ENCODE results near the gene RND1. TPM values are rescaled to one million over a fixed set of nuclear protein-coding genes. Genes with fewer than 3 reads are reported as not detected.
A peak's percentile ranks its signal among the peaks of the same experiment; 100 is the strongest.
"Not testable (repeated sequence)": the region's sequence is repeated elsewhere in the genome, so short reads cannot be mapped to it uniquely, and the experiment has no call there.

The RND1 gene
- total and polyA plus RNA-seq, 5 experiments from 2014 or later = 0.15 to 3.9 (median 2.1) TPM

GRCh38 chr12:48863291-48863690 lies 2.4 kb downstream of the RND1 start:
- no peak overlapping the region for H3K27ac Mint-ChIP-seq
- DNase-seq = no peak
- ATAC-seq = no peak
- peaks cover 17 to 41% (median 28%) of the 10 kb centered on the region in 5 donors for H3K27me3 Mint-ChIP-seq
- no peaks in the 10 kb centered on the region for H3K9me3 Mint-ChIP-seq
- peaks cover 0 to 5% (median 3%) of the 10 kb centered on the region in 3 donors for H3K36me3 Mint-ChIP-seq
- H3K4me3 Mint-ChIP-seq = peak overlapping the region in 1 of 10 donors; percentile 25
- POLR2A ChIA-PET = no interaction called here
- H3K4me1 Mint-ChIP-seq = peaks cover 13 to 25% (median 24%) of the 10 kb centered on the region in 4 donors

GRCh38 chr12:48862760-48863159 lies 2.9 kb downstream of the RND1 start:
- Mint-ChIP-seq H3K4me1 (peaks cover 13 to 25% (median 24%) of the 10 kb centered on the region in 4 donors), H3K36me3 (peaks cover 0 to 5% (median 3%) of the 10 kb centered on the region in 3 donors), H3K9me3 (no peaks in the 10 kb centered on the region), H3K27ac (no peak overlapping the region), H3K4me3 (peak overlapping the region in 1 of 10 donors; percentile 20), H3K27me3 (peaks cover 17 to 41% (median 28%) of the 10 kb centered on the region in 5 donors)
- POLR2A ChIA-PET = interaction anchor here (2.4 kb wide), 1 partner anchor 11 kb away, joined by 11 read pairs; the partner anchor contains the start of gene DDX23
- ATAC-seq (no peak), DNase-seq (no peak)

GRCh38 chr12:48861111-48861510 lies 4.6 kb downstream of the RND1 start:
- DNase-seq (no peak), ATAC-seq (no peak)
- Mint-ChIP-seq H3K36me3 (peaks cover 0 to 5% (median 3%) of the 10 kb centered on the region in 3 donors), H3K4me3 (no peak overlapping the region), H3K27me3 (peaks cover 17 to 41% (median 28%) of the 10 kb centered on the region in 5 donors), H3K4me1 (peaks cover 13 to 23% (median 22%) of the 10 kb centered on the region in 4 donors), H3K27ac (peak overlapping the region in 1 of 10 donors; percentile 44), H3K9me3 (no peaks in the 10 kb centered on the region)
- POLR2A ChIA-PET = interaction anchor here (0.6 to 2.4 kb wide), 2 partner anchors 9 to 28 kb away, joined by 3 to 11 read pairs; partner anchors contain the start of gene DDX23

- H3K9me3 Mint-ChIP-seq, ATAC-seq, H3K4me3 Mint-ChIP-seq, DNase-seq, H3K36me3 Mint-ChIP-seq, H3K27ac Mint-ChIP-seq, POLR2A ChIA-PET: not testable (repeated sequence)
- peaks cover 6 to 15% (median 15%) of the 10 kb centered on the region in 4 donors for H3K4me1 Mint-ChIP-seq
- H3K27me3 Mint-ChIP-seq = peaks cover 17 to 41% (median 28%) of the 10 kb centered on the region in 5 donors
These were observed 5.4 kb downstream of the RND1 start for GRCh38 chr12:48860236-48860635.

GRCh38 chr12:48859607-48860006 lies 6.1 kb downstream of the RND1 start:
- H3K27me3 Mint-ChIP-seq = peaks cover 17 to 41% (median 28%) of the 10 kb centered on the region in 5 donors
- H3K36me3 Mint-ChIP-seq = peaks cover 0 to 5% (median 3%) of the 10 kb centered on the region in 3 donors
- peaks cover under 1 to 9% (median 8%) of the 10 kb centered on the region in 4 donors for H3K4me1 Mint-ChIP-seq
- no peak overlapping the region for H3K4me3 Mint-ChIP-seq
- POLR2A ChIA-PET = interaction anchor here (0.9 kb wide), 1 partner anchor 829 kb away, joined by 6 read pairs; no protein-coding TSS in a partner anchor
- H3K27ac Mint-ChIP-seq = no peak overlapping the region
- no peak for DNase-seq
- no peaks in the 10 kb centered on the region for H3K9me3 Mint-ChIP-seq
- no peak for ATAC-seq

DNA sequence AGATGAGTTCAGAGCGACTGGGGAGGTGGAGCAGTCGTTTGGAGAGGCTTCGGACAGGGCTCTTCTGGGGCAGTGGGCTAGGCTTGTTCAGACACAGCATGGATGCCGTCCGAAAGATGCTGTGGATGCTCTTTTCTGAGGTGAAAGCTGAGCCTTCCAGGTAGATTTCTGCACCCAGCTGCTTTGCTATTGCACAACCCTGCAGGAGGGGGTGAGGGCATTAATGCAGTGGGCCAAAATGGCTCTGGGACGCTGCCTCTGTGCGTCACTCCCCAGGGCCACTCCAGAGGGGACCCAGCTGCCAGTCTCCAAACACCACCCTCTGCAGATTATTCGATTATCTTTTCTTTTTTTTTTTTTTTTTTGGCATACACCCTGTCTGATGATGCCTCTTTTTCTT lies 7.6 kb downstream of the RND1 start:
- POLR2A ChIA-PET = interaction anchor here (0.7 to 0.8 kb wide), 2 partner anchors 79 to 82 kb away, joined by 3 to 4 read pairs; no protein-coding TSS in a partner anchor
- peaks cover 0 to 3% (median 3%) of the 10 kb centered on the region in 3 donors for H3K36me3 Mint-ChIP-seq
- no peak overlapping the region for H3K4me3 Mint-ChIP-seq

DNA sequence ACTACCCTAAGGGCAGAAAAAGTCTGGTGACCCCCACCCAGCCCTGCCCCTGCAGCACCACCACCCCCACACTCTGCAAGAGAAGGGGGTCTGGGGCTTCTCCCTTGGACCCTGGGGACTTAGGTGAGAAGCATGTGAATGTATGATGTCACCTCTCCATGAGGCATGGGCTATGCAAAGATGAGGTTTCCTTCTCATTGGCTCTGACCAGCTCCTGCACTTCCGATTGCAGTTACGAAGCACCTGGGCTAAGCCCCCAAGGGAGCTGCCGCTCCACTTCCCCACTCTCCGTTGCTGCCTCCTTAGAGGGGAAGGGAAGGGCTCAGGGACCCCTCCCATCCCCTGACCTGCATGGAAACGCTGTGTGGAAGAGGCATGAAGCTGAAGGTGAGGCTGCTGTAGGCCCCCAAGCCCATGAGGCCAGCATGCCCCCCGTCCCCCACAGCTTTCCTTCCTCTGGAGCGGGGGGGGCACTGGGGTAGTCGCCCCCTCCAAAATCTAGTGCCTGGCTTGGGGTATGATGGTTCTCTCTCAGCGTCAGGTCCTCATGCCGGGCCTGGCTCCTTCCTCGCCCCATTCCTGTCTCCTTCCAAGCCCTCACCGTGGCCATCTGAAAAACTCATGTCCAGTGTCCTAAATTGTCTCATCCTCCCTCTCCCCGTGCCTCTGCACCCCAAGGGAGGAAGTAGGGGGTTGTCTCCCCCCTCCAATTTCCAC lies 8.2 kb downstream of the RND1 start:
- no peak for DNase-seq
- Mint-ChIP-seq H3K36me3 (peaks cover 0 to 3% (median 3%) of the 10 kb centered on the region in 3 donors), H3K9me3 (no peaks in the 10 kb centered on the region), H3K4me3 (no peak overlapping the region), H3K4me1 (peaks cover 8 to 10% (median 9%) of the 10 kb centered on the region in 4 donors), H3K27ac (no peak overlapping the region), H3K27me3 (peaks cover 7 to 19% (median 14%) of the 10 kb centered on the region in 5 donors)
- ATAC-seq = no peak
- POLR2A ChIA-PET = interaction anchor here (0.6 to 1.2 kb wide), 2 partner anchors 8 to 62 kb away, joined by 4 read pairs; partner anchors contain the start of gene RND1

More for the DNA sequence above, 7.6 kb downstream of the RND1 start:
- DNase-seq = no peak
- Mint-ChIP-seq H3K9me3 (no peaks in the 10 kb centered on the region), H3K27me3 (peaks cover 11 to 25% (median 18%) of the 10 kb centered on the region in 5 donors), H3K27ac (no peak overlapping the region), H3K4me1 (peaks cover 2 to 4% (median 4%) of the 10 kb centered on the region in 4 donors)
- ATAC-seq = no peak

GRCh38 chr12:48856379-48856778 lies 9.3 kb downstream of the RND1 start:
- Mint-ChIP-seq H3K9me3 (no peaks in the 10 kb centered on the region), H3K4me1 (peaks cover 8 to 18% (median 13%) of the 10 kb centered on the region in 4 donors), H3K36me3 (peaks cover 0 to 5% (median 2%) of the 10 kb centered on the region in 3 donors), H3K4me3 (no peak overlapping the region), H3K27me3 (peaks cover 0 to 9% (median 3%) of the 10 kb centered on the region in 5 donors), H3K27ac (no peak overlapping the region)
- DNase-seq (no peak), ATAC-seq (no peak)
- POLR2A ChIA-PET = interaction anchor here (1.2 to 1.3 kb wide), 2 partner anchors 9 kb away, joined by 3 to 4 read pairs; partner anchors contain the start of gene RND1

GRCh38 chr12:48854932-48855331 lies 10.7 kb downstream of the RND1 start:
- ATAC-seq, H3K9me3 Mint-ChIP-seq, H3K27me3 Mint-ChIP-seq, DNase-seq, H3K27ac Mint-ChIP-seq, H3K4me3 Mint-ChIP-seq: not testable (repeated sequence)
- Mint-ChIP-seq H3K36me3 (peaks cover 0 to 10% (median 0%) of the 10 kb centered on the region in 3 donors), H3K4me1 (peaks cover 19 to 31% (median 25%) of the 10 kb centered on the region in 4 donors)
- POLR2A ChIA-PET = interaction anchor here (0.5 kb wide), 1 partner anchor 54 kb away, joined by 5 read pairs; no protein-coding TSS in a partner anchor

- Mint-ChIP-seq H3K9me3 (no peaks in the 10 kb centered on the region), H3K27me3 (no peaks in the 10 kb centered on the region), H3K36me3 (peaks cover 0 to 14% (median 0%) of the 10 kb centered on the region in 3 donors), H3K4me1 (peaks cover 22 to 35% (median 29%) of the 10 kb centered on the region in 4 donors), H3K4me3 (no peak overlapping the region), H3K27ac (no peak overlapping the region)
- POLR2A ChIA-PET = interaction anchor here (2.7 kb wide), 1 partner anchor 79 kb away, joined by 9 read pairs; no protein-coding TSS in a partner anchor
- ATAC-seq (no peak), DNase-seq (no peak)
These were observed 11.2 kb downstream of the RND1 start for GRCh38 chr12:48854488-48854887.

GRCh38 chr12:48852734-48853688 lies 12.7 kb downstream of the RND1 start:
- no peaks in the 10 kb centered on the region for H3K9me3 Mint-ChIP-seq
- DNase-seq = peak; percentile 73 to 95 (median 88)
- H3K36me3 Mint-ChIP-seq = peaks cover 0 to 20% (median 3%) of the 10 kb centered on the region in 3 donors
- H3K4me3 Mint-ChIP-seq = peak overlapping the region; percentile 89 to 99 (median 96)
- no peaks in the 10 kb centered on the region for H3K27me3 Mint-ChIP-seq
- peak; percentile 38 to 43 for ATAC-seq
- peak overlapping the region; percentile 90 to 99 (median 96) for H3K27ac Mint-ChIP-seq
- POLR2A ChIA-PET = interaction anchor here (0.5 to 4.1 kb wide), 26 partner anchors 9 to 382 kb away, joined by 3 to 47 read pairs (median 7); partner anchors contain the start of genes ARF3, FKBP11, LMBR1L and RHEBL1
- peaks cover 24 to 42% (median 36%) of the 10 kb centered on the region in 4 donors for H3K4me1 Mint-ChIP-seq
